Gastrocnemius medialis (tissue), 4 donors: ENCODE results near the gene METTL5.
"Not testable (repeated sequence)": the region's sequence is repeated elsewhere in the genome, so short reads cannot be mapped to it uniquely, and the experiment has no call there.

Experiments
- POLR2A ChIP-seq, 2 donors: fragments of 450-650 bp; IDR thresholded peaks; one replicate each; pipeline ENCODE4 v1.6.1; 2017; ENCODE audit warnings: antibody characterized with exemption in 2 of 2, mild to moderate bottlenecking in 2 of 2, moderate library complexity in 2 of 2
- TF ChIP-seq, protein P1 (sequence below), 5 experiments: fragments of 450-650 bp in 3 of 5; fragments of 200-600 bp in 2 of 5; sonication (generic) in 2 of 5; IDR thresholded peaks in 4 of 5; conservative IDR thresholded peaks in 1 of 5; 1 replicate in 4 of 5; 2 replicates in 1 of 5; pipeline ENCODE4 v1.5.1; 2016 to 2019; ENCODE audit warnings: antibody characterized with exemption in 5 of 5, mild to moderate bottlenecking in 3 of 5, moderate library complexity in 3 of 5

DNA sequence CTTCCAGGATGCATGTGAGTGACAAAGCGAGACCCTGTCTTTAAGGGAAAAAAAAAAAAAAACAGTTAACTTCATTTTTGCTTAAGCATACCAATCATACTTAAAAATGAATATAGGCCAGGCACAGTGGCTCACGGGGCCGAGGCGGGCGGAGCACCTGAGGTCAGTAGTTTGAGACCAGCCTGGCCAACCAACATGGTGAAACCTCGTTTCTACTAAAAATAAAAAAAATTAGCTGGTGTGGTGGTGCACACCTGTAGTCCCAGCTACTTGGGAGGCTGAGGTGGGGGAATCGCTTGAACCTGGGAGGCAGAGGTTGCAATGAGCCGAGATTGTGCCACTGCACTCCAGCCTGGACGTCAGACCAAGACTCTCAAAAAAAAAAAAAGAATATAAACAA is 46.7 kb upstream of the METTL5 start:
- TF ChIP-seq, protein P1, sequence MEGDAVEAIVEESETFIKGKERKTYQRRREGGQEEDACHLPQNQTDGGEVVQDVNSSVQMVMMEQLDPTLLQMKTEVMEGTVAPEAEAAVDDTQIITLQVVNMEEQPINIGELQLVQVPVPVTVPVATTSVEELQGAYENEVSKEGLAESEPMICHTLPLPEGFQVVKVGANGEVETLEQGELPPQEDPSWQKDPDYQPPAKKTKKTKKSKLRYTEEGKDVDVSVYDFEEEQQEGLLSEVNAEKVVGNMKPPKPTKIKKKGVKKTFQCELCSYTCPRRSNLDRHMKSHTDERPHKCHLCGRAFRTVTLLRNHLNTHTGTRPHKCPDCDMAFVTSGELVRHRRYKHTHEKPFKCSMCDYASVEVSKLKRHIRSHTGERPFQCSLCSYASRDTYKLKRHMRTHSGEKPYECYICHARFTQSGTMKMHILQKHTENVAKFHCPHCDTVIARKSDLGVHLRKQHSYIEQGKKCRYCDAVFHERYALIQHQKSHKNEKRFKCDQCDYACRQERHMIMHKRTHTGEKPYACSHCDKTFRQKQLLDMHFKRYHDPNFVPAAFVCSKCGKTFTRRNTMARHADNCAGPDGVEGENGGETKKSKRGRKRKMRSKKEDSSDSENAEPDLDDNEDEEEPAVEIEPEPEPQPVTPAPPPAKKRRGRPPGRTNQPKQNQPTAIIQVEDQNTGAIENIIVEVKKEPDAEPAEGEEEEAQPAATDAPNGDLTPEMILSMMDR (IDR thresholded peaks at IDR 0.05 in 4 of 5, conservative IDR thresholded peaks at IDR 0.05 in 1 of 5) = not testable (repeated sequence)
- TF ChIP-seq POLR2A (IDR thresholded peaks at IDR 0.05) = not testable (repeated sequence)
